CD4-positive, alpha-beta T cell treated with Interleukin-15 for 1 hour (primary cell): ENCODE measurements around the gene C5AR2.
"Not testable (repeated sequence)": the region's sequence is repeated elsewhere in the genome, so short reads cannot be mapped to it uniquely, and the experiment has no call there.

ENCODE experiments used
- DNase-seq: peaks from one replicate; pipeline ENCODE4 v3.0.0-alpha.2; 2020

The C5AR2 gene

DNA sequence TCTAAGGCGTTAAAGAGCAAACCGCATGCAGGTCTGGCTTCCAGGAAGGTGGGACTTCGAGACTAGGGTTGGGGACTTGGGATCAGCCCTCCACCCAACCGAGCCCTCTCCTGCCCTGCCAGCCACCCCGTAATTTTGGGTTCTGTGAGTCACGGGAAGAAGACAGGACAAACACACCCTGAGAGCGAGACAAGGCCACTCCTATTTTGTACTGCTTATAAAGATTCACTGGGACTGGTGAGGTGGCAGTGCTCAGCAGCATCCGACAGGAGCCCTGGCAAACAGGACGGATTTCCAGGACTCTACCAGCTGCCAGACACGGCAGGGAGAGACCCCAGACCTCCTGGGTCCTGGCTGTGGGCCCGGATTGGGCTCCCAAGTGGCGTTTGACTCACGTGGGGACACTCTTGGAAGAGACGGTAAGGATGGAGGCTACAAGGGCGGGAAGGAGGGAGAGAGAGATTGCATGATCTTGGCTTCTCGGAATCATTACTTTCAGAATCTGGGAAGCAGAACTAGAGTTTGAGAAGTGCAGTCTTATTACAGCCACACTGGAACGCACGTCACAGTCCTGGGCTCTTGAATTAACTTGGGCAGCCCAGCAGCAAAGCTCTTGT is at the start of gene C5AR2:
Gene C5AR2, plus strand, starts transcription at position 245 of the 617 bp plus-strand sequence. CDS start 8,625 bp downstream, outside the sequence.
- DNase-seq: no peak

DNA sequence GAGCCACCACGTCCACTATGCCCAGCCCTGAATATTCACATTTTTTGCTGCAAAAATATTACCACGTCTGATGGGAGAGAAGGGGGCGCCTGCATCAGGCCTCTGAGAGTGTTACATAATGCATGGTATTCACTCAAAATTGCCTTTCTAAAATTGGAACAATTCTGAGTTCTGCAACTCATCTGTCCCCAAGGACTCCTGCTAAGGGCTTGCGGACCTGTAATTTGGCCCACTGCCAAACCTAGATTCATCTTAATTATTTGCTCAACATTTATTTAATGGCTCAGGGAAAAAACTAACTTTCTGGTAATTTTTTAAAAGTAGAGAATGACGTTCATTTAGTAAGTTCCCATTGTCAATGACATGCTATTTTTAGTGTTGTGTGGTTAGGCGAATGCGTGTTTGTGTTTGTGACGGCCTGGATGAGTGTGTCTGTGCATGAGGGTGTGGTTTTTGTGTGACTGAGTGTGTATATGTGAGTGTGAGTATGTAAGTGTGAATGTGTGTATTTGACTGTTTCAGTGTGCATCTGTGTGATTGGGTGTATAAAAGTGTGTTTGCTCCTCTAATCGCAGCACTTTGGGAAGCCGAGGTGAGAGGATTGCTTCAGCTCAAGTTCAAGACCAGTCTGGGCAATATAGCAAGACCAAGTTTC is 48.4 kb upstream of the C5AR2 start:
- DNase-seq: no peak

DNA sequence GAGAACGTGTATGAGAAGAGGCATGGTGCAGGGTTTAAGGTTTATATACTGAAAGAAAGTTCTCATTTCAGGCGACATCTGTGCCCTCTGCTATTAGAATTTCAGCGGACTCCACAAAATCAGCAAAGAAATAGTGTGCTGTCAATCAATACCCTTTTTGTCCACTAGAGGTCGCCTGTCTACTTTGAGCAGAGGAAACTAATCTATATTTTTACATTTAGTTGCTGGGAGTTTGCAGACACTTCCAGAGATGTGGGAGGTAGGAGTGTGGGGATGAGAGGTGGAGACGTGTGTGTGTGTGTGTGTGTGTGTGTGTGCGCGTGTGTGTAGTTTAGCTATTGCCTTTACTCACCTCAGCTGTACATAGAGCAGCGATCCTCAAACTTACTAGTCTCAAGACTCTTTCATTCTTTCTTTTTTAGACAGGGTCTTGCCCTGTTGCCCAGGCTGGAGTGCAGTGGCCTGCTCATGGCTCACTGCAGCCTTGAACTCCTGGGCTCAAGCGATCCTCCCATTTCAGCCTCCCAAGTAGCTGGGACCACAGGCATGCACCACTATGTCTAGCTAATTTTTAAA is 47.6 kb upstream of the C5AR2 start:
- DNase-seq: no peak

DNA sequence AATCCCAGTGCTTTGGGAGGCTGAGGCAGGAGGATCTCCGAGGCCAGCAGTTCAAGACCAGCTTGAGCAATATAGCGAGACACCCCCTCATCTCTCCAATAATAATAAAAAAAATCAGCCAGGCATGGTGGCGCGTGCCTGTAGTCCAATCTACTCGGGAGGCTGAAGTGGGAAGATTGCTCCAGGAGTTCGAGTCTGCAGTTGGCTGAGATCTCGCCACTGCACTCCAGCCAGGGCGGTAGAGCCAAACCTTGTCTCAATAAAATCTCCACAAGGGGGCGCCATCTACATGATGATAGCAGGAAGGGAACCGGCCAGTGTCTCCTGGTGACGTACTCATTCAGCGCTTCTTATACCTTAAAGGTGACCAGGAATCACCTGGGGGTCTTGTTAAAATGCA is 35.9 kb upstream of the C5AR2 start:
- peak; percentile 76 for DNase-seq

DNA sequence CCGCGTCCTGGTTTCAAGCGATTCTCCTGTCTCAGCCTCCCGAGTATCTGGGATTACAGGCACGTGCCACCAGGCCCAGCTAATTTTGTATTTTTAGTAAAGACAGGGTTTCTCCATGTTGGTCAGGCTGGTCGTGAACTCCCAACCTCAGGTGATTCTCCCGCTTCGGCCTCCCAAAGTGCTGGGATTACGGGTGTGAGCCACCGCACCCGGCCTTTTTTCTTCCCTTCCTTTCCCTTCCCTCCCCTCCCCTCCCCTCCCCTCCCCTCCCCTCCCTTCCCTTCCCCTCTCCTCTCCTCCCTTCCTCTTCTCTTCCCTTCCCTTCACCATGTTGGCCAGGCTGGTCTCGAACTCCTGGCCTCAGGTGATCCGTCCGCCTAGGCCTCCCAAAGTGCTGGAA is 31.1 kb upstream of the C5AR2 start:
- DNase-seq: not testable (repeated sequence)

DNA sequence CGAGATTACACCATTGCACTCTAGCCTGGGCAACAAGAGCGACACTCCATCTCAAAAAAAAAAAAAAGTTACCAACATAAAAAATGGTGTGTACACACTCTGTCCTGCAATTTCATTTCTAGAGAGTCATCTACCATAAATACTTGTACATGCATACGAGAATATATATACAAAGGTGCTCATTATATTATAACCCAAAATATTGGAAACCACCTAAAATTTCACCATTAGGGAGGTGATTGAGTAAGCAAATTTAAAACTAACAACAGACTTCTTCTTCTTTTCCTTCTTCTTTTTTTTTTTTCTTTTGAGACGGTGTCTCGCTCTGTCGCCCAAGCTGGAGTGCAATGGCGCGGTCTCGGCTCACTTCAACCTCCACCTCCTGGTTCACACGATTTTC is 29.7 kb upstream of the C5AR2 start:
- no peak for DNase-seq

DNA sequence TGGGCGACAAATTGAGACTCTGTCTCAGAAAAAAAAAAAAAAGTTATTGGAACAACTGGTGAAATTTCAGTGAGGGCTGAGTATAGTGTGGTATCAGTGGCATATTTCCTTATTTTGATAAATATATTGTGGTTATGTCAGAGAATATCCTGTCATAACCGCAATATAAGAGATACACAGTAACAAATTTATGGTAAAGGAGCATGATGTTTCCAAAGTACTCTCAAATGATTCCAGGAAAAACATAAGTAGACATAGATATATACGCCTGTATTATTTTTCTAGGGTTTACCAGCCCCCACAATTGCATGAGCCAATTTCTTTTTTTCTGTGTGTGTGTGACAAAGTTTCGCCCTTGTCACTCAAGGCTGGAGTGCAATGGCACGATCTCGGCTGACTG is 28.0 kb upstream of the C5AR2 start:
- DNase-seq: no peak

DNA sequence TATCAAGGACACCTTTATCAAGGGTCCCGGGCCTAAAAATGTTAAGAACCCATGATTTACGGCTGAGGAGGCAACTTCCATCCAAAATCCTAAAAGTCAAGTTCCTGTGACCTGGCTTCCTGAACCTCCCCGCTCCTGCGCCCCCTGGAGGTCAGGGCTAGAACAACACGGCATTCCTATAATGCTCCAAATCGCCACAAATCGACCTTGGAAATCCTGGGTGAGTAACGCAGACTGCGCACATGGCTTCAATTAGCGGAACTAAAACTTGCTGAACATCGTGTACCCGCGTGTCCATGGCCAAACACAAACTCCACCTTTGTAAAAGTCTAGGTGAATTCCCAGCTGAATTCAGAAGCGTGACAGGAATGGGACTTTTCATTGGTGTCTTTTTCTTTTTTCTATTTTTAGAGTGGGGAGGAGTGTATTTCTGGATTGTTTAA is 26.6 kb upstream of the C5AR2 start:
- DNase-seq: peak; percentile 36

DNA sequence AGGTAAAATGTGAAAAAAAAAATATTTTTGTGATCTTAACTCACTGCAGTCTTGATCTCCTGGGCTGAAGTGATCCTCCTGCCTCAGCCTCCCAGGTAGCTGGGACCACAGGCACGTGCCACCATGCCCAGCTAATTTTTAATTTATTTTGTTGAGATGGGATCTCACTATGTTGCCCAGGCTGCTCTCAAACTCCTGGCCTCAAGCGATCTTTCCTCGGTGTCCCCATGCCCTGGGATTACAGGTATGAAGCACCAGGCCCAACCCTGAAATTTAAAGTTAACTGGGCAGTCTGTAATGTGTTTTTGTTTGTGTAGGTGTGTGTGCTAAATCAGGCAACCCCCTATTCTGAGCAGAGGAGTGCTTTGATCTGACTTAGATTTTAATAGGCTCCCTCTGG is 25.7 kb upstream of the C5AR2 start:
- no peak for DNase-seq

DNA sequence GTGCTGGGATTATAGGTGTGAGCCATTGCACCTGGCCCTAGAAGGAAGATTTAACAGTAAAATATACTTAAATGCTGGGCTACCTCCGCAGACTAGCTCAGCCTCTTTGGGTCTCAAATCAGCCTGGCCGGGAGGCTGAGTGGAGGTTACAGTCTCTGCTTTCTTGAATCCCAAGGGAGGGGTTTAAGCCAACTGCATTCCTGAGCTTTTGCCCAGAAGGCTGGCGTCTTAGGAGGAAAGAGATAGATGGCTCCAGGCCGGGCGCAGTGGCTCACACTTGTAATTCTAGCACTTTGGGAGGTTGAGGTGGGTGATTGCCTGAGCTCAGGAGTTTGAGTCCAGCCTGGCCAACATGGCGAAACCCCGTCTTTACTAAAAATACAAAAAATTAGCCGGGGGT is 22.9 kb upstream of the C5AR2 start:
- DNase-seq: no peak

DNA sequence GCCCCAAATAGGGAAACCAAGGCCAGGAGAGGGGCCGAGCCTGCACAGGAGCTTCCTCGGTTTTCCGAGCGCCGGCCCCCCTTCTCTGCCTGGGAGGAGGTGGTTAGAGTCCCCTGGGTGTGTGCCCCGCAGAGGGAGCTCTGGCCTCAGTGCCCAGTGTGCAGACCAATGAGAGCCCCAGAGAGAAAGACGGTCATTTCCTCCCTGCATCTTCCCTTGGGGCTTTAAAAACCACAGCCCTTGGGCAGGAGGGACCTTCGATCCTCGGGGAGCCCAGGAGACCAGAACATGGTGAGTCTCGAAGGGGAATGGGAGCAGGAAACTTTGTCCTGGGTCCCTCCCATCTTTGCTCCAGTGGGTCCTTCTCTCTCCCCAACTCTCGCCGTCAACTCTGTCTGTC is 22.4 kb upstream of the C5AR2 start, which contains the start of gene C5AR1:
Gene C5AR1, plus strand, starts transcription at position 254 of the 400 bp plus-strand sequence. Its CDS starts 35 bp downstream, at position 289.
- peak; percentile 66 for DNase-seq

DNA sequence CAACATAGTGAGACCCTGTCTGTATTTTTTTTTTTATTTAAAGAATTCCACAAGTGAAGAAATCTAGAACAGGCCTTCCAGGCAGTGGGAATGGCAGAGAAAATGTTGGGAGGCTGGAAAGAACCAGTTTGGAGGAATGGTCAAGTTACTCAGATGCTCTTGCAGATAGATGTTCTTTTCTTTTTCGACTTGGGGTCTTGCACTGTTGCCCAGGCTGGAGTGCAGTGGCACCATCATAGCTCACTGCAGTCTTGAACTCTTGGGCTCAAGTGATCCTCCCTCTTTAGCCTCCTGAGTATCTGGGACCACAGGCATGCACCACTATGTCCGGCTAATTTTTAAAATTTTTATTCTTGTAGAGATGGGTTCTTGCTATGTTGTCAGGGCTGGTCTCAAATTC is 21.7 kb upstream of the C5AR2 start:
- no peak for DNase-seq

DNA sequence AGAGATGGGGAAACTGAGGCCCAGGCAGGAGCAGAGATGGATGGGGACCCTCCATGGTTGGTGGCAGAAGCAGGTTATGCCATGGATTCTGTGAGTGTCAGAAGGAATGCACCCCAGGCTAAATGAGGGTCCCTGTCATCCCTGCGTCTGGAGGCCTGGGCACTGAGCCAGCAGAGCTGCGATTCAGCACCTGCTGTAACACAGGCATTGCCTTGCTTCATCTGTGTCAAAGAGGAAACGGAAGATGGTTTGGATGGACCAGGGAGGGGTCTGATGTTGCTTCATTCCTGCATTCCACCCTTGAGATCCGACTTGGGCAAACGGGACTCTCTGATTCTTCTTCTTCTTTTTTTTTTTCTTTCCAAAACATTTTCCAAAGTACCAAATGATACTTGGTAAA is 21.2 kb upstream of the C5AR2 start:
- peak; percentile 59 for DNase-seq

DNA sequence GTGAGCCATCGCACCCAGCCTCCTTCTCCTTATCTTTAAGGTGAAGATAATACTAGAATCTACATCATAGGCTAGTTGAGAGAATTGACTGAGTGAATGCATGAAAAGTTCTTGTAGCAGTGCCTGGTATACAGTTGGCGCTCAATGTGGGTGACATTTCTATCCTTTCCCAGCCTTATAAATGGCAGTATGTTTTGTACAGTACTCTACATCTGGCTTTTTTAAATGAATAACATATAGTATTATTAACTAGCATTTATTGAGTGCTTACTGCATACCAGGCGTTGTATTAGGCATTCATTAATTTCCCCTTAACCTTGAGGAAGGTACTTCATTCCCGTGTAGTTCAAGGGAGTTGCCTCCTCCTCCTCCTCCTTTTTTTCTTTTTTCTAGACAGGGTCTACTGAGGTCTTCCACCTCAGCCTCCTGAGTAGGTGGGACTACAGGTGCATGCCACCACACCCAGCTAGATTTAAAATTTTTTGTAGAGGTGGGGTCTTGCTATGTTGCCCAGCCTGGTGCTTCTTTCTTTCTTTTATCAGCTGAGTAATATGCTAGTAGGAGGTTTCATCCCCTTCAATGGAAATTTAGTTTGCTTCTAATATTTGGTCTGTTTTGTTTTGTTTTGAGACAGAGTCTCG is 19.5 kb upstream of the C5AR2 start:
- no peak for DNase-seq

DNA sequence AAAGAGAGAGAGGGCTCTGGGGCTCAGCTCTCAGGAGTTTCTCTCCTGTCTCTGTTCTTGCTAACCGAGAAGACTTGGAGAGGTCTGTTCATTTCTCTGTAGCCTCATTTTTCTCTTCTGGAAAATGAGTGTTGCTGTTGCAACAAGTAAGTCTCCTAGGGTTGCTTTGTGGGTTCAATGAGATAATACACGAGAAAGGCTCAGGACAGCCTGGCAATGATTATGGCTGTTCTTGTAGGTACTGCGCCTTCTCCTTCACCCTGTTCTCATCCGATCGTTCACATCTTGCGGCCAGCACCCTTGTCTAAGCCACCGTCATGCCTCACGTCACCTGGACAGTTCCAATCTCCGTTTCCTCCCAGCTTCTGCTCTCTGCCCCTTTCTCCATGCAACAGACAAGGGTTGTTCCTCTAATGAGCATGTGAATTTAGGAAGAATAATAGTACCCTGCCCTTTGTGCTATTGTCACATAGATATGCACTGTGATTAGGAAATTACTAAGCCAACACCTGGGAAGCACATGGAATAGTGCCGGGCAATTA is 18.1 kb upstream of the C5AR2 start:
- DNase-seq: no peak

DNA sequence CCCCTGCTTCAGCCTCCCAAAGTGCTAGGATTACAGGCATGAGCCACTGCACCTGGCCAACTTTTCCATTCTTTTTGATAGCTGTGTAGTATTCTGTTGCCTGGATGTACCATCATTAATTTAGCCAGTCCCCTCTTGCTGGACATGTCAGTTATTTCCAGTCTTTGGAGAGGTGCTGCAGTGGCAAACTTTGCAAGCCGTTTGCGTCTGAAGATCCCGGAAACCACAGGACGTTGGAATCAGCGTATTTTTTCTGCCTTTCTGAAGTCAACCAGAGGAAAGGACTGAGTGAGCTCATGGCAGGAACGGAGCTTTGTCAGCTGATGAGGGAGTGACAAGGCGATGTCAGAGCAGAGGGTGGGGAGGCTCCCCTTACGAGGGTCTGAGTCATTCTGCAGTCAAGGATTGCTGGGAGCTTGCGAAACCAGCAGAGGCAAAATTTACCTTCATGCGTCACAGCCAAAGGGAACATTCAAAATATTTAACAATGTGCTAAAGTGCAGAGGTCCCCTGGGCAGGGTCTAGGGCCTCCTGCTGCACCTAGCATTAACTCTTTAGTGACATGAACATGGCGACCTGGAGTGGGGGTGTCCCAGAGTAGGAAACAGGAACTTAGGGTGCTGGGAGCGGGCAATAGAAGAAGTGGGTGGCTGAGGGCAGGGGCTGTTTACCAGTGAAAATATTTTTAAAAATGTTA is 16.7 kb upstream of the C5AR2 start:
- peak; percentile 82 for DNase-seq

DNA sequence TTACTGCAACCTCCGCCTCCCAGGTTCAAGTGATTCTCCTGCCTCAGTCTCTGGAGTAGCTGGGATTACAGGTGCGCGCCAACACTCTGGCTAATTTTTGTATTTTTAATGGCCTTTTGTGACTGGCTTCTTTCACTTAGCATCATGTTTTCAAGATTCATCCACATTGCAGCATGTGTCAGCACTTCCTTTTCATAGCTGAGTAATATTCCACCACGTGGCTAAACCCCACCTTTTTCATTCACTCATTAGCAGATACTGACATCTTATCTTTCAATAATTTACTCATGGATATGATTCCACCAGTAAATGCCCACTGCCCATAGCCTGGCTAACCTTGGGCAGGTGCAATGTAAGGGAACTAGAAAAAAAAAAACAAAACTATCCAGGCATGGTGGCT is 15.5 kb upstream of the C5AR2 start:
- no peak for DNase-seq

DNA sequence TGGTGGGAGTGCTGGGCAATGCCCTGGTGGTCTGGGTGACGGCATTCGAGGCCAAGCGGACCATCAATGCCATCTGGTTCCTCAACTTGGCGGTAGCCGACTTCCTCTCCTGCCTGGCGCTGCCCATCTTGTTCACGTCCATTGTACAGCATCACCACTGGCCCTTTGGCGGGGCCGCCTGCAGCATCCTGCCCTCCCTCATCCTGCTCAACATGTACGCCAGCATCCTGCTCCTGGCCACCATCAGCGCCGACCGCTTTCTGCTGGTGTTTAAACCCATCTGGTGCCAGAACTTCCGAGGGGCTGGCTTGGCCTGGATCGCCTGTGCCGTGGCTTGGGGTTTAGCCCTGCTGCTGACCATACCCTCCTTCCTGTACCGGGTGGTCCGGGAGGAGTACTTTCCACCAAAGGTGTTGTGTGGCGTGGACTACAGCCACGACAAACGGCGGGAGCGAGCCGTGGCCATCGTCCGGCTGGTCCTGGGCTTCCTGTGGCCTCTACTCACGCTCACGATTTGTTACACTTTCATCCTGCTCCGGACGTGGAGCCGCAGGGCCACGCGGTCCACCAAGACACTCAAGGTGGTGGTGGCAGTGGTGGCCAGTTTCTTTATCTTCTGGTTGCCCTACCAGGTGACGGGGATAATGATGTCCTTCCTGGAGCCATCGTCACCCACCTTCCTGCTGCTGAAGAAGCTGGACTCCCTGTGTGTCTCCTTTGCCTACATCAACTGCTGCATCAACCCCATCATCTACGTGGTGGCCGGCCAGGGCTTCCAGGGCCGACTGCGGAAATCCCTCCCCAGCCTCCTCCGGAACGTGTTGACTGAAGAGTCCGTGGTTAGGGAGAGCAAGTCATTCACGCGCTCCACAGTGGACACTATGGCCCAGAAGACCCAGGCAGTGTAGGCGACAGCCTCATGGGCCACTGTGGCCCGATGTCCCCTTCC is 11.8 kb upstream of the C5AR2 start:
- no peak for DNase-seq

DNA sequence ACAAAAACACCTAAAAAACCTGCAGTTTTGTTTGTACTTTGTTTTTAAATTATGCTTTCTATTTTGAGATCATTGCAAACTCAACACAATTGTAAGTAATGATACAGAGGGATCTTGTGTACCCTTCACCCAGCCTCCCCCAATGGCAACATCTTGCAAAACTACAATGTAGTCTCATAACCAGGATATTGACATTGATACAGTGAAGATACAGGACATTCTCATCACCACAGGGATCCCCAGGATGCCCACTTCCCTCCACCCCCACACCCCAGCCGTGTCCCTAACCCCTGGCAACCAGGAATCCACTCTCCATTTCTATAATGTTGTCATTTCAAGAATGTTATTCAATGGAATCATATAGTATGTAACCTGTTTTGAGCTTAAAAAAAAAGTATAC is 10.3 kb upstream of the C5AR2 start:
- no peak for DNase-seq

DNA sequence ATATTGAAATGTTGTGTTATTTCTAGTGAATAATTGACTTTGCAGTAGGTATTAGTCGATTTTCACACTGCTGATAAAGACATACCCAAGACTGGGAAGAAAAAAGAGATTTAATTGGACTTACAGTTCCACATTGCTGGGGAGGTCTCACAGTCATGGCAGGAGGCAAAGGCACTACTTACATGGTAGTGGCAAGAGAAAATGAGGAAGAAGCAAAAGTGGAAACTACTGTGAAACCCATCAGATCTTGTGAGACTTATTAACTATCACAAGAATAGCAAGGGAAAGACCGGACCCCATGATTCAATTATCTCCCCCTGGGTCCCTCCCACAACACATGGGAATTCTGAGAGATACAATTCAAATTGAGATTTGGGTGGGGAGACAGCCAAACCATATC is 9.9 kb upstream of the C5AR2 start:
- no peak for DNase-seq

DNA sequence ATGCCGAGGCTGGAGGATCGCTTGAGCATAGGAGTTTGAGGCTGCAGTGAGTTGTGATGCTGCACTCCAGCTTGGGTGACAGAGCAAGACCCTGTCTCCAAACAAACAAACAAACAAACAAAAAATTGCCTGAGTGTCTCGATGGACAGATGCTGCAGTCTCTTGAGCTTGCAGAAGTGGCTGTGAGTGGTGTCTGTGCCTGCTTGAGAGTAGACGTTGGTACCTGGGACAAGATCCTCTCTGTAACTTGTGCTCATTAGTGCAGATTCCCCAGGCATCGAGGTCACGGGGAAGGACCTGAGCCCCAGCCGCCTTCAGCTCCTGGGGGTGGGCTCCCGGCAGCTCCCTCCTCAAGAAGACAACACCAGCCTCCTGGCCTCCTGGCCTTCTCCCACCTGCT is 8.6 kb upstream of the C5AR2 start:
- DNase-seq: no peak

DNA sequence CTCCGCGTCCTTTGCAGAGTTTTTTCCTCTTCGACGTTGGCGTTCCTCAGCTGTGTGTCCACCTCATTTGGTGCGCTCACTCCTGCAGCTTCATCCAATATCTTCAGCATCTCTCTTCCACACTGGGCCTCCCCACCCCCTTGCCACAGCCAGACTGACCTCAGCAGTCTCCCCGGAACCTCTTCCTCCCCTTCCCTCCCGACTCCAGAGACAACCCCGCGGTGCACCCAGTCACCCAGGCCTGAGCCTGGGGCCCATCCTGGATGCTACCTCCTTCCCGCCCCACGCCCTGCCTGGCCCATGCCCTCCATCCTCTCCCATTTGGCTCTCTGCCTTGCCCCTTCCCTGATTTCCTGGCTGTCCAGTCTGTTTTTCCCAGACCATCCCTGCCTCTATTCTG is 8.1 kb upstream of the C5AR2 start:
- no peak for DNase-seq
